Uterus (tissue), 2 donors: ENCODE measurements around the gene SF3A2.

Experiments used
- POLR2A ChIP-seq, 2 donors: fragments of 450-650 bp; IDR thresholded peaks; one replicate each; pipeline ENCODE4 v1.6.1; 2016; ENCODE audit warnings: antibody characterized with exemption in 2 of 2, mild to moderate bottlenecking in 1 of 2, moderate library complexity in 1 of 2
- TF ChIP-seq, protein P1 (sequence below), 4 experiments: fragments of 200-600 bp in 2 of 4; fragments of 450-650 bp in 2 of 4; sonication (generic) in 2 of 4; IDR thresholded peaks; one replicate each; pipeline ENCODE4 v1.5.1; 2016 to 2019; ENCODE audit warnings: antibody characterized with exemption in 4 of 4, mild to moderate bottlenecking in 2 of 4, moderate library complexity in 1 of 4

DNA sequence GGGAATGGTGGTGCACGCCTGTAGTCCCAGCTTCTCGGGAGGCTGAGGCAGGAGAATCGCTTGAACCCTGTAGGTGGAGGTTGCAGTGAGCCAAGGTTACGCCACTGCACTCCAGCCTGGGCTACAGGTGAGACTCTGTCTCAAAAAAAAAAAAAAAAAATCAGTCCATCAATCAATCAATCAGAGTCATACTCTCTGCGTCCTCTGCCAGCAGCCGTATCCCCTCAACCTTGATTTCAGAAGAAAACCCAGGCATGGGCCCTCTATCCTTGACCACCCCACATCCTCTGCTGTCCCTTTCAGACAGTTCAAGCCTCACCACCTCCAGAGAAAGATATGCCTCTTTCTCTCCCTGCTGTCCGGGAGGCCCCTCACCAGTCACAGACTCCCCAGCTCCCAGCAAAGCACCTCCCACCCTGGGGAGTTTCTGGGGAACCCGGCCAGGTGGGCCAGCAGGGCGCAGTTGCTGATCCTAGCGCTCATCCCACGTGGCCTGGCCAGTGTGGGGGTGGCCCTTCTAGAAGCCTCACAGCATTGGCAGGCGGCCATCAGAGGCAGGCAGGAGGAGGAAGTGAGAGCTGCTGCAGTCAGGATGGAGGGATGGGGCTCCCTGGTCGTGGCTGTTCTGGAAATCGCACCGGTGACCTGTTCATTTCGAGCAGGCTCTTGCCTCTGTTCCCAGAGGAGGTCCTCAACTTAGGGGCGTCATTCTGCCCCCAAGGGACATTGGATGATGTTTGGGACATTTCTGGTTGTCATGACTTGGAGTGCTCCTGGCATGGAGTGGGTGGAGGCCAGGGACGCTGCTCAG lies 29.8 kb downstream of the SF3A2 start:
- TF ChIP-seq, protein P1, sequence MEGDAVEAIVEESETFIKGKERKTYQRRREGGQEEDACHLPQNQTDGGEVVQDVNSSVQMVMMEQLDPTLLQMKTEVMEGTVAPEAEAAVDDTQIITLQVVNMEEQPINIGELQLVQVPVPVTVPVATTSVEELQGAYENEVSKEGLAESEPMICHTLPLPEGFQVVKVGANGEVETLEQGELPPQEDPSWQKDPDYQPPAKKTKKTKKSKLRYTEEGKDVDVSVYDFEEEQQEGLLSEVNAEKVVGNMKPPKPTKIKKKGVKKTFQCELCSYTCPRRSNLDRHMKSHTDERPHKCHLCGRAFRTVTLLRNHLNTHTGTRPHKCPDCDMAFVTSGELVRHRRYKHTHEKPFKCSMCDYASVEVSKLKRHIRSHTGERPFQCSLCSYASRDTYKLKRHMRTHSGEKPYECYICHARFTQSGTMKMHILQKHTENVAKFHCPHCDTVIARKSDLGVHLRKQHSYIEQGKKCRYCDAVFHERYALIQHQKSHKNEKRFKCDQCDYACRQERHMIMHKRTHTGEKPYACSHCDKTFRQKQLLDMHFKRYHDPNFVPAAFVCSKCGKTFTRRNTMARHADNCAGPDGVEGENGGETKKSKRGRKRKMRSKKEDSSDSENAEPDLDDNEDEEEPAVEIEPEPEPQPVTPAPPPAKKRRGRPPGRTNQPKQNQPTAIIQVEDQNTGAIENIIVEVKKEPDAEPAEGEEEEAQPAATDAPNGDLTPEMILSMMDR (IDR thresholded peaks at IDR 0.05), result no peak
- TF ChIP-seq POLR2A (IDR thresholded peaks at IDR 0.05), result peak in 1 of 2 donors; percentile 11
